ENCODE data around the gene CSMD2.

The CSMD2 gene

GRCh38 chr1:33624991-33625870, 539.8 kb downstream of the CSMD2 start:
- Histone ChIP-seq H3K18ac (ENCODE audit: low read depth in 1 of 2, low read length in 2 of 2) (no peak overlapping the region), H3K23ac (ENCODE audit: low read length in 2 of 2) (no peak overlapping the region), H4K91ac (ENCODE audit: low read length) (no peak overlapping the region), H2BK120ac (ENCODE audit: low read depth, low read length) (no peak overlapping the region), H2AFZ (ENCODE audit: low read depth, low read length) (no peak overlapping the region), H3K27me3 (ENCODE audit: control insufficient read depth in 1 of 2, insufficient read depth in 1 of 2, low read length in 2 of 2) (peaks cover 0 to 3% of the 10 kb centered on the region in 2 experiments), H3K4me3 (ENCODE audit: insufficient read depth in 1 of 2, low read depth in 1 of 2, low read length in 2 of 2) (no peak overlapping the region), H2BK15ac (ENCODE audit: low read depth, poor library complexity, severe bottlenecking) (no peak overlapping the region), H2AK5ac (ENCODE audit: low read length, severe bottlenecking) (no peak overlapping the region), H2BK12ac (ENCODE audit: low read length in 2 of 2) (no peak overlapping the region), H3K4me1 (ENCODE audit: control insufficient read depth, insufficient read depth, low read depth, low read length) (no peaks in the 10 kb centered on the region), H3K14ac (ENCODE audit: low read length in 2 of 2) (no peak overlapping the region), H3K4ac (ENCODE audit: low read depth in 1 of 2, low read length in 2 of 2) (no peak overlapping the region), H2BK5ac (ENCODE audit: low read depth, low read length, poor library complexity, severe bottlenecking) (no peak overlapping the region), H3K9me3 (ENCODE audit: control insufficient read depth, low read length) (no peaks in the 10 kb centered on the region), H3K27ac (ENCODE audit: low read length, poor library complexity, severe bottlenecking) (no peak overlapping the region), H3K9ac (ENCODE audit: low read length) (no peak overlapping the region), H4K8ac (ENCODE audit: low read length) (no peak overlapping the region), H3K4me2 (ENCODE audit: low read length, poor library complexity, severe bottlenecking) (no peak overlapping the region), H3K36me3 (ENCODE audit: control insufficient read depth in 1 of 2, insufficient read depth in 2 of 2, low read depth in 1 of 2, low read length in 2 of 2) (peaks cover 0 to 46% of the 10 kb centered on the region in 2 experiments), H3K79me1 (replicated peaks; ENCODE audit: low read length, poor library complexity, severe bottlenecking) (no peaks in the 10 kb centered on the region)
- DNase-seq = no peak
- WGBS = 79% methylated on average over 34 of the region's 35 CpGs

DNA sequence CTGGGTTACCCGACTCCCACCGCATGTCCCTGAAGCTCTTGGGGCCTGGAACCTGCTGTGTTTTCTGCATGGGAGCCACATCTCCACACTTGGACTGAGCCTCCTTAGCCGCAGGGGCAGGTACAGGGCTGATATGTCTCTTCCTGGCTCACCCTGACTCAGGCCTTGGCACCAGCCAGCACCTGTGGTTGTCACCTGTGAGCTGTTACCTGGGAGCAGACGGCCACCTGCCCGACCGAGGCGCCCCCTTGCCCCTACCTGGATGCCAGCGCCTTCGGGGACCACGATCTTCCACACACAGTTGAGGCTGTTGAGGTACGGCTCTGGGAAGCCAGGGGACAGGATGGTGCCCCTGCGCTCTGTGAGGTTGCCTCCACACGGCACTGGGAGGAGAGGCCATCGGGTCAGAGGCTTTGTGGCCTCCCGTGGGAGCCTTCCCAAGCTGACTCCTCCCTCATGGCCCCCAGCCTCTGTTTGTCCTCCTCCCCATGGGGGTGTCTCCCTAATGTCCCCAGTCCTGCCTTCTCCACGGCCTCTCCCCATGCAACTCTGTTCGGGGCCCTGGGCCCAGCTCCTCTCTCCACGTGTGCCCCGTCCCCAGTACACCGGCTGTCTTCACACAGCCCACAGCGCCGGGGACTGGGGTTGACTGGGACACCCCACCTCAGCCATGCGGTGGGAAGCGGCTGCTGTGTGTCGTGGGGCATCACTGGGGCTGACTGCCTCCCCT, 540.6 kb downstream of the CSMD2 start:
- DNase-seq = no peak
- no peak overlapping the region for H3K4me2 ChIP-seq (ENCODE audit: low read length, poor library complexity, severe bottlenecking)
- 92% methylated on average over 24 of the region's 25 CpGs for WGBS
- H2BK15ac ChIP-seq (ENCODE audit: low read depth, poor library complexity, severe bottlenecking) = no peak overlapping the region
- H3K4me1 ChIP-seq (ENCODE audit: control insufficient read depth, insufficient read depth, low read depth, low read length) = no peaks in the 10 kb centered on the region
- H4K8ac ChIP-seq (ENCODE audit: low read length) = no peak overlapping the region
- no peak overlapping the region for H3K4me3 ChIP-seq (ENCODE audit: insufficient read depth in 1 of 2, low read depth in 1 of 2, low read length in 2 of 2)
- no peak overlapping the region for H4K91ac ChIP-seq (ENCODE audit: low read length)
- peaks cover 0 to 3% of the 10 kb centered on the region in 2 experiments for H3K27me3 ChIP-seq (ENCODE audit: control insufficient read depth in 1 of 2, insufficient read depth in 1 of 2, low read length in 2 of 2)
- no peak overlapping the region for H2AK5ac ChIP-seq (ENCODE audit: low read length, severe bottlenecking)
- no peak overlapping the region for H2AFZ ChIP-seq (ENCODE audit: low read depth, low read length)
- no peak overlapping the region for H3K14ac ChIP-seq (ENCODE audit: low read length in 2 of 2)
- H3K27ac ChIP-seq (ENCODE audit: low read length, poor library complexity, severe bottlenecking) = no peak overlapping the region
- no peak overlapping the region for H3K23ac ChIP-seq (ENCODE audit: low read length in 2 of 2)
- no peak overlapping the region for H2BK12ac ChIP-seq (ENCODE audit: low read length in 2 of 2)
- no peak overlapping the region for H2BK5ac ChIP-seq (ENCODE audit: low read depth, low read length, poor library complexity, severe bottlenecking)
- H3K4ac ChIP-seq (ENCODE audit: low read depth in 1 of 2, low read length in 2 of 2) = no peak overlapping the region
- no peak overlapping the region for H3K9ac ChIP-seq (ENCODE audit: low read length)
- H3K9me3 ChIP-seq (ENCODE audit: control insufficient read depth, low read length) = no peaks in the 10 kb centered on the region
- no peak overlapping the region for H2BK120ac ChIP-seq (ENCODE audit: low read depth, low read length)
- H3K79me1 ChIP-seq (replicated peaks; ENCODE audit: low read length, poor library complexity, severe bottlenecking) = no peaks in the 10 kb centered on the region
- no peak overlapping the region for H3K18ac ChIP-seq (ENCODE audit: low read depth in 1 of 2, low read length in 2 of 2)
- H3K36me3 ChIP-seq (ENCODE audit: control insufficient read depth in 1 of 2, insufficient read depth in 2 of 2, low read depth in 1 of 2, low read length in 2 of 2) = peaks cover 0 to 47% of the 10 kb centered on the region in 2 experiments

GRCh38 chr1:33623811-33624210, 541.2 kb downstream of the CSMD2 start:
- Histone ChIP-seq H2BK120ac (ENCODE audit: low read depth, low read length) (no peak overlapping the region), H4K8ac (ENCODE audit: low read length) (no peak overlapping the region), H3K36me3 (ENCODE audit: control insufficient read depth in 1 of 2, insufficient read depth in 2 of 2, low read depth in 1 of 2, low read length in 2 of 2) (peaks cover 0 to 47% of the 10 kb centered on the region in 2 experiments), H3K4me2 (ENCODE audit: low read length, poor library complexity, severe bottlenecking) (no peak overlapping the region), H3K4me3 (ENCODE audit: insufficient read depth in 1 of 2, low read depth in 1 of 2, low read length in 2 of 2) (no peak overlapping the region), H2BK5ac (ENCODE audit: low read depth, low read length, poor library complexity, severe bottlenecking) (no peak overlapping the region), H2AK5ac (ENCODE audit: low read length, severe bottlenecking) (no peak overlapping the region), H2AFZ (ENCODE audit: low read depth, low read length) (no peak overlapping the region), H2BK12ac (ENCODE audit: low read length in 2 of 2) (no peak overlapping the region), H4K91ac (ENCODE audit: low read length) (no peak overlapping the region), H3K14ac (ENCODE audit: low read length in 2 of 2) (no peak overlapping the region), H3K79me1 (replicated peaks; ENCODE audit: low read length, poor library complexity, severe bottlenecking) (no peaks in the 10 kb centered on the region), H3K27me3 (ENCODE audit: control insufficient read depth in 1 of 2, insufficient read depth in 1 of 2, low read length in 2 of 2) (peaks cover 0 to 8% of the 10 kb centered on the region in 2 experiments), H3K27ac (ENCODE audit: low read length, poor library complexity, severe bottlenecking) (no peak overlapping the region), H3K4me1 (ENCODE audit: control insufficient read depth, insufficient read depth, low read depth, low read length) (no peaks in the 10 kb centered on the region), H3K23ac (ENCODE audit: low read length in 2 of 2) (no peak overlapping the region), H3K9me3 (ENCODE audit: control insufficient read depth, low read length) (no peaks in the 10 kb centered on the region), H3K9ac (ENCODE audit: low read length) (no peak overlapping the region), H2BK15ac (ENCODE audit: low read depth, poor library complexity, severe bottlenecking) (no peak overlapping the region), H3K4ac (ENCODE audit: low read depth in 1 of 2, low read length in 2 of 2) (no peak overlapping the region), H3K18ac (ENCODE audit: low read depth in 1 of 2, low read length in 2 of 2) (no peak overlapping the region)
- no peak for DNase-seq
- WGBS = 72% methylated on average over 4 of the region's 4 CpGs

GRCh38 chr1:33622757-33623156, 542.3 kb downstream of the CSMD2 start:
- Histone ChIP-seq H2BK120ac (ENCODE audit: low read depth, low read length) (no peak overlapping the region), H3K79me1 (replicated peaks; ENCODE audit: low read length, poor library complexity, severe bottlenecking) (no peaks in the 10 kb centered on the region), H3K27me3 (ENCODE audit: control insufficient read depth in 1 of 2, insufficient read depth in 1 of 2, low read length in 2 of 2) (peaks cover 0 to 15% of the 10 kb centered on the region in 2 experiments), H3K4me1 (ENCODE audit: control insufficient read depth, insufficient read depth, low read depth, low read length) (no peaks in the 10 kb centered on the region), H2AK5ac (ENCODE audit: low read length, severe bottlenecking) (no peak overlapping the region), H2AFZ (ENCODE audit: low read depth, low read length) (no peak overlapping the region), H3K23ac (ENCODE audit: low read length in 2 of 2) (no peak overlapping the region), H3K36me3 (ENCODE audit: control insufficient read depth in 1 of 2, insufficient read depth in 2 of 2, low read depth in 1 of 2, low read length in 2 of 2) (peaks cover 0 to 47% of the 10 kb centered on the region in 2 experiments), H3K4me3 (ENCODE audit: insufficient read depth in 1 of 2, low read depth in 1 of 2, low read length in 2 of 2) (no peak overlapping the region), H3K9ac (ENCODE audit: low read length) (no peak overlapping the region), H4K8ac (ENCODE audit: low read length) (no peak overlapping the region), H3K27ac (ENCODE audit: low read length, poor library complexity, severe bottlenecking) (no peak overlapping the region), H3K18ac (ENCODE audit: low read depth in 1 of 2, low read length in 2 of 2) (no peak overlapping the region), H2BK15ac (ENCODE audit: low read depth, poor library complexity, severe bottlenecking) (no peak overlapping the region), H2BK5ac (ENCODE audit: low read depth, low read length, poor library complexity, severe bottlenecking) (no peak overlapping the region), H3K14ac (ENCODE audit: low read length in 2 of 2) (no peak overlapping the region), H2BK12ac (ENCODE audit: low read length in 2 of 2) (no peak overlapping the region), H4K91ac (ENCODE audit: low read length) (no peak overlapping the region), H3K4ac (ENCODE audit: low read depth in 1 of 2, low read length in 2 of 2) (no peak overlapping the region), H3K9me3 (ENCODE audit: control insufficient read depth, low read length) (no peaks in the 10 kb centered on the region), H3K4me2 (ENCODE audit: low read length, poor library complexity, severe bottlenecking) (no peak overlapping the region)
- 70% methylated on average over 1 of the region's 1 CpG for WGBS
- no peak for DNase-seq
